OCI-LY7 (cell line): Measurements from ENCODE around the gene PLA2G2D. TPM values are rescaled to one million over a fixed set of nuclear protein-coding genes. Genes with fewer than 3 reads are reported as not detected.

Source experiments
- BruUV-seq: library from RNA; stranded (reverse); fragments of 400-500 nt; replicated peaks from 2 replicates; lab custom pipeline; 2021; lab: Mats Ljungman, UMichigan
- CTCF ChIA-PET: fragments of 300-600 bp; sonication (Branson Sonifier 250); formaldehyde crosslinking; loops from one replicate; lab custom pipeline; 2022; ENCODE audit warnings: antibody characterized with exemption; ENCODE audit not compliant: unreplicated experiment; lab: Charles Lee
- POLR2A ChIA-PET: fragments of 300-600 bp; sonication (Branson Sonifier 250); formaldehyde crosslinking; loops from one replicate; lab custom pipeline; 2022; ENCODE audit warnings: antibody characterized with exemption; lab: Charles Lee
- DNase-seq: peaks from one replicate; pipeline ENCODE4 v3.0.0-alpha.2; 2015; ENCODE audit warnings: low spot score
- H2AFZ ChIP-seq: fragments of 200-600 bp; sonication (generic), shearing (Covaris generic); 2 replicates; pipeline ENCODE4 v1.6.1; 2014; ENCODE audit warnings: mild to moderate bottlenecking, antibody characterized with exemption, low read length, moderate library complexity
- H3K27ac ChIP-seq: fragments of 200-600 bp; sonication (generic); 2 replicates; pipeline ENCODE4 v1.5.1; 2014; ENCODE audit warnings: mixed run types, low read depth, mild to moderate bottlenecking, moderate library complexity, low read length, inconsistent platforms; ENCODE audit not compliant: poor library complexity, severe bottlenecking
- H3K36me3 ChIP-seq: fragments of 200-600 bp; sonication (generic); 2 replicates; pipeline ENCODE4 v1.6.1; 2014; ENCODE audit warnings: mild to moderate bottlenecking, antibody characterized with exemption, low read length, moderate library complexity, mixed read lengths; ENCODE audit not compliant: insufficient read depth
- H3K4me1 ChIP-seq: fragments of 200-600 bp; sonication (generic); 2 replicates; pipeline ENCODE4 v1.5.1; 2014; ENCODE audit warnings: mild to moderate bottlenecking, low read length; ENCODE audit not compliant: insufficient read depth, poor library complexity, severe bottlenecking
- H3K4me2 ChIP-seq: fragments of 200-600 bp; sonication (generic); 2 replicates; pipeline ENCODE4 v1.6.1; 2014; ENCODE audit warnings: mild to moderate bottlenecking, low read length
- H3K4me3 ChIP-seq: fragments of 200-600 bp; sonication (generic); 2 replicates; pipeline ENCODE4 v1.5.1; 2014; ENCODE audit warnings: mild to moderate bottlenecking, low read depth, low read length; ENCODE audit not compliant: poor library complexity, severe bottlenecking
- H3K79me2 ChIP-seq: fragments of 200-600 bp; sonication (generic); 2 replicates; pipeline ENCODE4 v1.6.1; 2016; ENCODE audit warnings: low read depth, mild to moderate bottlenecking, low read length, moderate library complexity, mixed read lengths; ENCODE audit not compliant: insufficient read depth
- H3K9me2 ChIP-seq: fragments of 200-600 bp; sonication (generic); 2 replicates; pipeline ENCODE4 v1.6.1; 2016; ENCODE audit warnings: mild to moderate bottlenecking, low read length, mixed read lengths; ENCODE audit not compliant: insufficient read depth
- H3K9me3 ChIP-seq: fragments of 200-600 bp; sonication (generic); 2 replicates; pipeline ENCODE4 v1.6.1; 2014; ENCODE audit warnings: mild to moderate bottlenecking, mixed run types, low read length, mixed read lengths
- H4K20me1 ChIP-seq: fragments of 200-600 bp; sonication (generic); 2 replicates; pipeline ENCODE4 v1.6.1; 2014; ENCODE audit warnings: mild to moderate bottlenecking, antibody characterized with exemption, low read length, moderate library complexity, mixed read lengths; ENCODE audit not compliant: insufficient read depth
- CTCF ChIP-seq: fragments of 200-600 bp; sonication (generic); conservative IDR thresholded peaks from 2 replicates; pipeline ENCODE4 v1.5.1; 2014; ENCODE audit warnings: mild to moderate bottlenecking, antibody characterized with exemption, low read length, moderate library complexity, mixed read lengths
- EZH2phosphoT487 ChIP-seq: fragments of 200-600 bp; sonication (generic); IDR thresholded peaks from 2 replicates; pipeline ENCODE4 v1.6.1; 2018; ENCODE audit warnings: low read depth, borderline replicate concordance, mild to moderate bottlenecking, mixed run types, antibody characterized with exemption, low read length, moderate library complexity, mixed read lengths
- intact Hi-C: fragments of 100-400 bp; cut with micrococcal nuclease; formaldehyde crosslinking; loops from one replicate; pipeline ENCODE4 v1.10.0; 2022; ENCODE audit not compliant: unreplicated experiment
- total RNA-seq, 2 experiments: library from RNA; depleted of rRNA in 1 of 2; stranded (reverse); fragments of >200 nt in 1 of 2; shearing (Covaris generic) in 1 of 2; gene quantifications; 2 replicates each; pipeline ENCODE4 v1.2.3, GENCODE V29; 2014 to 2022

PLA2G2D gene
- total RNA-seq, 2 experiments from 2014 or later, result not detected

GRCh38 chr1:20100632-20101355 is 18.5 kb downstream of the PLA2G2D start:
- peak; percentile 76 for DNase-seq
- no peaks in the 10 kb centered on the region for H3K79me2 ChIP-seq
- H2AFZ ChIP-seq, result peak overlapping the region; percentile 34; the same call in 1 of the 2 replicates

GRCh38 chr1:20099533-20099932 is 19.8 kb downstream of the PLA2G2D start:
- POLR2A ChIA-PET, result no interaction called here
- H2AFZ ChIP-seq, result no peak overlapping the region
- H3K9me3 ChIP-seq, result no peaks in the 10 kb centered on the region
- H4K20me1 ChIP-seq, result no peaks in the 10 kb centered on the region
- no peaks in the 10 kb centered on the region for H3K4me1 ChIP-seq
- H3K4me2 ChIP-seq, result no peak overlapping the region
- intact Hi-C loops, result no loop called here
- DNase-seq, result no peak
- H3K27ac ChIP-seq, result no peak overlapping the region
- no peak overlapping the region for H3K4me3 ChIP-seq
- TF ChIP-seq EZH2phosphoT487 (no peak), CTCF (no peak)
- H3K79me2 ChIP-seq, result no peaks in the 10 kb centered on the region
- CTCF ChIA-PET, result no interaction called here
- H3K9me2 ChIP-seq, result no peaks in the 10 kb centered on the region
- H3K36me3 ChIP-seq, result no peaks in the 10 kb centered on the region
- no TSS peak for BruUV-seq

More at GRCh38 chr1:20100632-20101355, 18.5 kb downstream of the PLA2G2D start:
- Histone ChIP-seq H4K20me1 (no peaks in the 10 kb centered on the region), H3K4me2 (no peak overlapping the region), H3K4me3 (no peak overlapping the region), H3K9me3 (no peaks in the 10 kb centered on the region), H3K27ac (no peak overlapping the region), H3K9me2 (no peaks in the 10 kb centered on the region), H3K36me3 (no peaks in the 10 kb centered on the region), H3K4me1 (no peaks in the 10 kb centered on the region)
- TF ChIP-seq EZH2phosphoT487 (no peak), CTCF (peak; percentile 87)
- ChIA-PET CTCF (no interaction called here), POLR2A (no interaction called here)
- intact Hi-C loops, result loop anchor here (1.0 to 5.0 kb wide), 4 partner anchors 52 to 394 kb away; no protein-coding TSS in a partner anchor
- BruUV-seq, result no TSS peak

- intact Hi-C loops, result no loop called here
- POLR2A ChIA-PET, result no interaction called here
- TF ChIP-seq EZH2phosphoT487, result no peak
- no peak for TF ChIP-seq CTCF
- Histone ChIP-seq H3K4me3 (no peak overlapping the region), H3K4me2 (no peak overlapping the region), H2AFZ (no peak overlapping the region), H3K27ac (no peak overlapping the region), H3K36me3 (no peaks in the 10 kb centered on the region), H3K9me2 (no peaks in the 10 kb centered on the region), H3K9me3 (no peaks in the 10 kb centered on the region), H3K79me2 (no peaks in the 10 kb centered on the region), H3K4me1 (no peaks in the 10 kb centered on the region), H4K20me1 (no peaks in the 10 kb centered on the region)
- no TSS peak for BruUV-seq
- DNase-seq, result no peak
- CTCF ChIA-PET, result no interaction called here
These were observed 22.4 kb downstream of the PLA2G2D start for GRCh38 chr1:20096840-20097447.
